AG04449 (cell line): Measurements from ENCODE around the gene UCK2.

Experiments
- CTCF ChIA-PET: fragments of 350-600 bp; formaldehyde crosslinking; extraction: SDS; loops from one replicate; lab custom pipeline; 2021; ENCODE audit warnings: antibody characterized with exemption; lab: Yijun Ruan, JAX
- POLR2A ChIA-PET: fragments of 400-600, 350-600 bp; formaldehyde crosslinking; extraction: SDS; loops from one replicate; lab custom pipeline; 2020; ENCODE audit warnings: antibody characterized with exemption, inconsistent platforms; lab: Yijun Ruan, JAX
- DNase-seq: peaks from one replicate; pipeline ENCODE4 v3.0.0-alpha.2; 2010; ENCODE audit warnings: low read depth, low spot score
- H3K4me3 ChIP-seq: 2 replicates; pipeline ENCODE4 v1.5.1; 2011; ENCODE audit warnings: low read depth, mild to moderate bottlenecking, control low read depth, low read length
- CTCF ChIP-seq: IDR thresholded peaks from one replicate; pipeline ENCODE4 v1.5.1; 2011; ENCODE audit warnings: mild to moderate bottlenecking, moderate library complexity, low read length, control low read depth, inconsistent platforms; ENCODE audit not compliant: insufficient read depth; ENCODE audit errors: missing control alignments

Gene UCK2

GRCh38 chr1:165840423-165840822 lies 13.0 kb downstream of the UCK2 start:
- no peak overlapping the region for H3K4me3 ChIP-seq
- POLR2A ChIA-PET, result no interaction called here
- no peak for TF ChIP-seq CTCF
- CTCF ChIA-PET, result interaction anchor here (0.6 kb wide), 1 partner anchor 12 kb away, joined by 3 read pairs; no protein-coding TSS in a partner anchor
- DNase-seq, result no peak

GRCh38 chr1:165841582-165842017 lies 14.2 kb downstream of the UCK2 start:
- no peak overlapping the region for H3K4me3 ChIP-seq
- POLR2A ChIA-PET, result interaction anchor here (1.4 kb wide), 1 partner anchor 43 kb away, joined by 3 read pairs; no protein-coding TSS in a partner anchor
- CTCF ChIA-PET, result interaction anchor here (0.8 to 1.8 kb wide), 4 partner anchors 13 to 72 kb away, joined by 4 to 8 read pairs (median 6); no protein-coding TSS in a partner anchor
- no peak for DNase-seq
- no peak for TF ChIP-seq CTCF

- ChIA-PET POLR2A (interaction anchor here (0.8 to 2.5 kb wide), 4 partner anchors 13 to 73 kb away, joined by 3 to 6 read pairs (median 4); partner anchors contain the start of gene TMCO1), CTCF (interaction anchor here (0.8 to 1.8 kb wide), 5 partner anchors 10 to 72 kb away, joined by 3 to 8 read pairs (median 6); no protein-coding TSS in a partner anchor)
- DNase-seq, result no peak
- H3K4me3 ChIP-seq, result no peak overlapping the region
- no peak for TF ChIP-seq CTCF
These were observed 14.7 kb downstream of the UCK2 start for GRCh38 chr1:165842023-165842670.

GRCh38 chr1:165842671-165843129 lies 15.3 kb downstream of the UCK2 start:
- TF ChIP-seq CTCF, result no peak
- ChIA-PET CTCF (interaction anchor here (0.9 to 1.8 kb wide), 4 partner anchors 10 to 71 kb away, joined by 3 to 8 read pairs (median 5); no protein-coding TSS in a partner anchor), POLR2A (interaction anchor here (0.8 to 2.5 kb wide), 4 partner anchors 14 to 74 kb away, joined by 3 to 6 read pairs (median 4); partner anchors contain the start of gene TMCO1)
- peak overlapping the region; percentile 24 for H3K4me3 ChIP-seq
- no peak for DNase-seq

GRCh38 chr1:165843304-165843703 lies 15.9 kb downstream of the UCK2 start:
- TF ChIP-seq CTCF, result no peak
- CTCF ChIA-PET, result interaction anchor here (1.0 kb wide), 2 partner anchors 15 to 17 kb away, joined by 3 read pairs; no protein-coding TSS in a partner anchor
- H3K4me3 ChIP-seq, result no peak overlapping the region
- POLR2A ChIA-PET, result interaction anchor here (1.3 to 2.5 kb wide), 2 partner anchors 14 to 74 kb away, joined by 5 to 6 read pairs; partner anchors contain the start of gene TMCO1
- DNase-seq, result no peak

GRCh38 chr1:165844114-165844798 lies 16.8 kb downstream of the UCK2 start:
- POLR2A ChIA-PET, result interaction anchor here (0.6 to 2.5 kb wide), 3 partner anchors 20 to 75 kb away, joined by 3 to 6 read pairs (median 3); partner anchors contain the start of gene TMCO1
- no peak for TF ChIP-seq CTCF
- no peak for DNase-seq
- H3K4me3 ChIP-seq, result no peak overlapping the region
- CTCF ChIA-PET, result interaction anchor here (1.0 to 1.8 kb wide), 2 partner anchors 15 to 18 kb away, joined by 3 to 4 read pairs; no protein-coding TSS in a partner anchor
